Uterus (tissue), 2 donors: ENCODE measurements around the gene SFXN4.

ENCODE experiments used
- POLR2A ChIP-seq, 2 donors: fragments of 450-650 bp; IDR thresholded peaks; one replicate each; pipeline ENCODE4 v1.6.1; 2016; ENCODE audit warnings: antibody characterized with exemption in 2 of 2, mild to moderate bottlenecking in 1 of 2, moderate library complexity in 1 of 2
- TF ChIP-seq, protein P1 (sequence below), 4 experiments: fragments of 200-600 bp in 2 of 4; fragments of 450-650 bp in 2 of 4; sonication (generic) in 2 of 4; IDR thresholded peaks; one replicate each; pipeline ENCODE4 v1.5.1; 2016 to 2019; ENCODE audit warnings: antibody characterized with exemption in 4 of 4, mild to moderate bottlenecking in 2 of 4, moderate library complexity in 1 of 4

DNA sequence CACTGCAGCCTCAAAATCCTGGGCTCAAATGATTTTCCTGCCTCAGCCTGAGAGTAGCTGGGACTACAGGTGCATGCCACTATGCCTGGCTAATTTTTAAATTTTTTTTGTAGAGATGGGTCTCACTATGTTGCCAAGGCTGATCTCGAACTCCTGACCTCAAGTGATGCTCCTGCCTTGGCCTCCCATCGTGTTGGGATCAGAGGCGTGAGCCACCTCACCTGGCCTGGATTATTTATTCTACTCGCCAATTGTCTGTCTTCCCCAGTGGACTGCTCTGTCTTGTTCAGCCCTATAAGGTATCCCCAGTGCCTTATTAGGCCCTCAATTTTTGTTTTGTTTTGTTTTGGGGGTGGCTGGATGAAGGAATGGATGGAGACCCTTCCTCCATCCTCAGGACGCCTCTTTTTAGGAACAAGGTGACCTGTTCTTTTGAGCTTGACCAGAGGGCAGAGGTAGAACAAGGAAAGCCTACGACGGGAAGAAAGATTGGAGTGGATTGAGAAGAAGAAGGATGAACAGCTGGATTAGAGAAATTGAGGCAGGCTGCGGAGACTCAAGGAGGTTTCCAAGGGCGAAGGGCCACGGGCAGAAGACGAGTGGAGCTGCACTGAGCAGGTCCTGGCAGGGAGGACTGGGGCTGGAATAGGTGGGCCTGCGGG lies 62.1 kb downstream of the SFXN4 start:
- no peak for TF ChIP-seq POLR2A (IDR thresholded peaks at IDR 0.05)
- TF ChIP-seq, protein P1, sequence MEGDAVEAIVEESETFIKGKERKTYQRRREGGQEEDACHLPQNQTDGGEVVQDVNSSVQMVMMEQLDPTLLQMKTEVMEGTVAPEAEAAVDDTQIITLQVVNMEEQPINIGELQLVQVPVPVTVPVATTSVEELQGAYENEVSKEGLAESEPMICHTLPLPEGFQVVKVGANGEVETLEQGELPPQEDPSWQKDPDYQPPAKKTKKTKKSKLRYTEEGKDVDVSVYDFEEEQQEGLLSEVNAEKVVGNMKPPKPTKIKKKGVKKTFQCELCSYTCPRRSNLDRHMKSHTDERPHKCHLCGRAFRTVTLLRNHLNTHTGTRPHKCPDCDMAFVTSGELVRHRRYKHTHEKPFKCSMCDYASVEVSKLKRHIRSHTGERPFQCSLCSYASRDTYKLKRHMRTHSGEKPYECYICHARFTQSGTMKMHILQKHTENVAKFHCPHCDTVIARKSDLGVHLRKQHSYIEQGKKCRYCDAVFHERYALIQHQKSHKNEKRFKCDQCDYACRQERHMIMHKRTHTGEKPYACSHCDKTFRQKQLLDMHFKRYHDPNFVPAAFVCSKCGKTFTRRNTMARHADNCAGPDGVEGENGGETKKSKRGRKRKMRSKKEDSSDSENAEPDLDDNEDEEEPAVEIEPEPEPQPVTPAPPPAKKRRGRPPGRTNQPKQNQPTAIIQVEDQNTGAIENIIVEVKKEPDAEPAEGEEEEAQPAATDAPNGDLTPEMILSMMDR (IDR thresholded peaks at IDR 0.05), result no peak
